ENCODE data around the gene APIP.
A peak's percentile ranks its signal among the peaks of the same experiment; 100 is the strongest.

DNA sequence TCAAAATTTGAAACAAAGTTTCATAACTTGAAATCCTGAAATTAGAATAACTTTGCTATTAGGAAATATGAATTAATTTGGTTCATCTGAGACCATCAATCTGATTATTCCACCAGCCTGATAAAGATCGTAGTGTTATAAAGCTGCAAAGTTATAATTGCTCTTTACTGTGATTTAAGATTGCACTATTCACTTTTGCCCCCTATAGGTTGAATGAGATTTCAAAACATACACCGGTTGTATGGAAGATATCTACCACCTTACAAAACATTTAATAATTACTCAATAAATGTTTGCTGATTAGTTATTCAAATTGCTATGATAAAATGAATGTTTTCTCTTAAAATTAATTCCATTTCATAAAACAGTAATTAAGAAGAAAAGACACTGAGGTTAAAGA lies 26.1 kb downstream of the APIP start:
- TF ChIP-seq, protein P1, sequence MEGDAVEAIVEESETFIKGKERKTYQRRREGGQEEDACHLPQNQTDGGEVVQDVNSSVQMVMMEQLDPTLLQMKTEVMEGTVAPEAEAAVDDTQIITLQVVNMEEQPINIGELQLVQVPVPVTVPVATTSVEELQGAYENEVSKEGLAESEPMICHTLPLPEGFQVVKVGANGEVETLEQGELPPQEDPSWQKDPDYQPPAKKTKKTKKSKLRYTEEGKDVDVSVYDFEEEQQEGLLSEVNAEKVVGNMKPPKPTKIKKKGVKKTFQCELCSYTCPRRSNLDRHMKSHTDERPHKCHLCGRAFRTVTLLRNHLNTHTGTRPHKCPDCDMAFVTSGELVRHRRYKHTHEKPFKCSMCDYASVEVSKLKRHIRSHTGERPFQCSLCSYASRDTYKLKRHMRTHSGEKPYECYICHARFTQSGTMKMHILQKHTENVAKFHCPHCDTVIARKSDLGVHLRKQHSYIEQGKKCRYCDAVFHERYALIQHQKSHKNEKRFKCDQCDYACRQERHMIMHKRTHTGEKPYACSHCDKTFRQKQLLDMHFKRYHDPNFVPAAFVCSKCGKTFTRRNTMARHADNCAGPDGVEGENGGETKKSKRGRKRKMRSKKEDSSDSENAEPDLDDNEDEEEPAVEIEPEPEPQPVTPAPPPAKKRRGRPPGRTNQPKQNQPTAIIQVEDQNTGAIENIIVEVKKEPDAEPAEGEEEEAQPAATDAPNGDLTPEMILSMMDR (IDR thresholded peaks at IDR 0.05 in 4 of 5, conservative IDR thresholded peaks at IDR 0.05 in 1 of 5) = peak in 1 of 5 experiments; percentile 12
- TF ChIP-seq POLR2A (IDR thresholded peaks at IDR 0.05) = no peak
